ENCODE measurements around the gene C12orf56.
"Not testable (repeated sequence)": the region's sequence is repeated elsewhere in the genome, so short reads cannot be mapped to it uniquely, and the experiment has no call there.

Gene C12orf56

DNA sequence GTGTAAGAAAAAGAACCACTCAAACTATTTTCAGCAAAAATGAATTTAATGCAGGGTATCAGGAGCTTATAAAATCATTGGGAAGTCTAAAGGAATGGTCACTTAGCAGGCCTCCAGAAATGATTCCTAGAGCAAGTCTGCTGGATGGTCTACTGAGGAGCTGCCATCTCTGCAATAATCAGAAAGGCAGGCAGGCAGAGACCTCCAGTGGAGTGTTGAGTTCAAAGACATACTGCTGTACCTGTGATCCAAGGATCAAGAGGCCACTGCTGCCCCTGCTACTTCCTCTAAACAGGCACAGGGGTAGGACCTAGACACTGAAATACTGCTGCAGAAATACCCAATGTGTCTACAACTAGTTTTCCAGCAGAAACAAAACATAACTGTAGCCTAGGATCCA is 154.0 kb downstream of the C12orf56 start:
- DNase-seq (ENCODE audit: low spot score): no peak

DNA sequence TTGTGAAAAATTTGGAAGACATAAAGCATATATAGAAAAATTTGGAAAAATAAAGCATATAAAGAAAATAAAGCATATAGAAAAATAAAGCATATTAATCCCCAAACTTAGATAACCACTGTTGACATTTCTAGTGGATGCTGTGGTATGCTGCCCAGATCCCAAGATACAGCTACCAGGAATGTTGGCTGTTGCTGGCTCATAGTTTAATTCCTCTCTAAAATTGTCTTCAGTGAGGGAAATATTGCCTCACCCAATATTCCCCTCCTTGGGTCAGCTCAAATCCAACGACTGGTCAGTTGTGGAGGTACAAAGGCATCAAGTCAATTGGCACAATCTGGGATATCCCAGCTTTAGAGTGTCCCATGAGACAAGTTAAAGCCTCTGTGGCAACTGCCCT is 158.4 kb downstream of the C12orf56 start:
- peak; percentile 23 for DNase-seq (ENCODE audit: low spot score)

DNA sequence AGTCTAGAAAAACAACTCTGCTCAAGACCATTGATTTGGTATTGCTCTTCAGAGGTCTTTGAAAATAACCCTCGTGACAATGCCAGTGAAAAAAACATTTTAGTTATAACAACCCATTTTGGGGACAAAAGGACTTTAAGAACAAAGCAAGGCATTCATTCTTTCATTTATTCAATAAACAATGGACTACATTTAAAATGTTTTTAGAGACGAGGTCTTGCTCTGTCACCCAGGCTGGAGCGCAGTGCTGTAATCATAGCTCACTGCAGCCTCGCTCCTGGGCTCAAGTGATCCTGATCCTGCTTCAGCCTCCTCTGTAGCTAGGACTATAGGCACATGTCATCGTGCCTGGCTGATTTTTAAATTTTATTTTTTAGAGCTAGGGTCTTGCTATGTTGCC is 160.8 kb downstream of the C12orf56 start:
- DNase-seq (ENCODE audit: low spot score): no peak

DNA sequence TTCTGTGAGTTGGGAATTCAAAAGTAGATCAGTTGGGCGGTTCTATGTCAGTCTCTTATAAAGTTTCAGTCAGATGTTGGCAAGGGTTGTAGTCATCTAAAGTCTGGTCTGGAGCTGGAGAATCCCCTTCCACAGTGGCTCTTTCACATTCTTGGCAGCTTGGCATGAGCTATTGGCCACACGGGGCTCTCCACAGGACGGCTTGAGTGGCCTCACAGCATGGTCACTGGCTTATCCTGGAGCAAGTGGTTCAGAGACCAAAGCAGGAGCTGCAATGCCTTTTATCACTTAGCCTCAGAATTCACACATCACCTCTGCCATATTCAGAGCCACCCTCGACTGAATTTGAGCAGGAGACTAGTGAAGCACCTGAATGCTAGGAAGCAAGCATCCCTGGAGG is 161.3 kb downstream of the C12orf56 start:
- DNase-seq (ENCODE audit: low spot score): no peak

DNA sequence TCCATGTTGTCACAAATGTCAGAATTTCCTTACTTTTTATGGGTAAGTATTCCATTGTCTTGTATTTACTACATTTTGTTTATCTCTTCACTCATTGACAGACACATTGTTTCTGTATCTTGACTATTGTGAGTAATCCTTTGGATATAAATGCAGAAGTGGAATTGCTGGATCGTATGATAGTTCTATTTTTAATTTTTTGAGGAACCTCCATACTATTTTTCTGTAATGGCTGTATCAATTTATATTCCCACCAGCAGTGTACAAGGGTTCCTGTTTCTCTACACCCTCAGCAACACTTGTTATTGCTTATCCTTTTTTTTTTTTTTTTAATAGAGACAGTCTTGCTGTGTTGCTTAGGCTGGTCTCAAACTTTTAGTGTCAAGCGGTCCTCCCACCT is 164.9 kb downstream of the C12orf56 start:
- DNase-seq (ENCODE audit: low spot score): no peak

DNA sequence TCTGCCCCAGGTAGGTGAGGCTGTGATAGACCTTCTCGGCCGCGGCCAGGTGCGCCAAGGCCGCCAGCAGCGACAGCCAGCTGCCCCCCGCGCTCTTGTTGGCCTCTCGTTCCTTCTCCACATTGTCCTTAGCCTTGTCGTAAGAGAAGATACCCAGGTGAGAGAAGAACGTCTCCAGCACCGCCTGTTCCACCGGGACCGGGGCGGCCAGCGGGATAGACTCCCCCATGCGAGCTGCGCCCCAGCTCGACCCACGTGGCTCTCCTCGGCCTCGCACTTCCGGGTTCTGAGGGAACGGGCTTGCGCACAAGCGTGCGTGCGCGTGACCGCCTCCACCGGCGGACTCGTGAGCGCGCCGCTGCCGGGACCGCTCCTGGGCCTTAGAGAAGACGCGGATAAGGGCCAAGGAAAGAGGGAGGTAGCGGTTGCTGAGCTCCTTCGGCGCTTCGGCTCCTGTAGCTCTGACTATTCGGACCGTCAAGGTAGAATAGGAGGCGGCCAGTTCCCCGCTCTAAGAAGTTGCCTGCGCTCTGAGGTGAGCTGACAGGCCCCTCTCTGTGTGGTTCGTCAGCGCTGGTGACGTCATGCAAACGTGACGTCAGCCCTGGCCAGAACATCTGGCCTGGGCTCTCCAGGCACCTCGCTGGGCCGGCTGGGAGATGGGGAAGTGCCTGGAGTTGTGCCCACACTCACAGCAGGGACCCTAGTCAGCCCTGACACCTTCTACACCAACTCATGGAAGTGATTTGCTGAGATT is 168.4 kb downstream of the C12orf56 start, which contains the start of gene KICS2:
KICS2 (minus strand) TSS at position 288 of the 757 bp plus-strand sequence; CDS start at position 229, 59 bp downstream.
- DNase-seq (ENCODE audit: low spot score): peak; percentile 99

DNA sequence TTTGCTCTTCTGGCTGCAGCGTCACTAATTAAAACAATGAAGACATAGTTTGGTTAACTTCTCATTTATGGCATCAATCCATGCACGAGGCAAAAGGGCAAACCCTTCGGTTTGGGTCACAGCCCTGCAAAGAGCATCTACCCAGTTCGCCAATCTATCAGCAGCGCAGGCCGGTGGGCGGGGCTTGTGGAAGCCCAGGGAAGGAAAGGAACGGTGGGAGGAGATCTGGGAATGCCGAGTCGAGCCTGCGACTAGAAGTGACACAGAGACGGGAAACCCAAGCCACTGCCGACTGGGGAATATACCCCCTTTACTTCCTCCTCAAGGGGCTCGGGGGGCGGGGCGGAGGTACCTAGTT is 168.9 kb downstream of the C12orf56 start:
- DNase-seq (ENCODE audit: low spot score): peak; percentile 87

DNA sequence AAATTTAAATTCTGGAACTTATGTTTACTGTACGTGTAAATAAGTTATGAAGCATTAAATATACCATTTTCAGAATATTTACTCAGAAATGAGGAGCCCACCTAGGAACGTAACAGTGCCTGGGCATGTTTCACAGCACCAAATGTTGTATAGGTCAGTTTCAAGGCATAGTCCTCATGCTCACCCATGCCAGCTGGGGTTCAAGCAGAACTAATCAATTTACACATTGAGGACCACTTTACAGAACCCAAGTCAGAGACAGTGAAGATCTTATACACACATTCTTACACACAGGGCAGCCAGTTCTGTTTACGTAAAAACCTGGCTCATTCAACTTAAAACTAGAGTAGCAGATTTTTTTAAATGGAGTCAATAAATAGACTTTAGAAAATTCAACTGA is 170.5 kb downstream of the C12orf56 start:
- no peak for DNase-seq (ENCODE audit: low spot score)

DNA sequence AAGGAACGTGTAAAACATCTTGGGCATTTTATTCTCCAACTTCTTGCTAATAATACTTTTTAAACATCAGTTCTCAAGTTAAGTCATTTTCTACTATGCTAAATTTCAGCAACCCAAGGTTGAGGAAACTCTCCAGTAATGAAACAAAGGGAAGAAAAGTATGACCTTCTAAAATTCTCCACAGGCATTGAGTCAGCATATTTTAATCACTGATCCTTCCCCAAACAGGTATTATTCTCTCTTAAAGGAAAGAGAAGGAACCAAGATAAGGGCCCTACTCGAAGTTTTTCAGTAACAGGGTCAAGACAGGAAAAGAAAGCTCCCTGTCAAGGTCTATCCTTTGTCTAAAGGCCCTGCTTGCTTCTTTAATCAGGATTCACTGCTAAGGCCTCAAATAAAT is 171.4 kb downstream of the C12orf56 start:
- DNase-seq (ENCODE audit: low spot score): no peak

DNA sequence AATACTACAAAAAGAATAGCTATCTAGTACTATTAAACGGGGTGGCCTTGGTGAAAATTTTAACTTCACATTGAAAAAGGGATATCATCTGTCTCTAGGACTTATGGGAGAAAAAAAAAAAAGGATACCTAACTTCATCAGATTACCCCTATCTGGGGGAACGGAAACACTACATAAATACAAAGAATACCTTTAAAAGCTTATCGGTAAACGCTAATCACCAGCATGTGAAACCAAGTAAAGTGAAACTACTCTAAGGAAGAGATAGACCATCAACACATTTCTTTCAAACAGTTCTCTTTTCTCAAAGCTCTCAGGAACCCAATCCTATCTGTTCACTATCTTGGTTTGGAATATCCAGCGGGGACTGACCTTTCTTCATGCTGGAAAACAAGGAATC is 172.0 kb downstream of the C12orf56 start:
- no peak for DNase-seq (ENCODE audit: low spot score)

DNA sequence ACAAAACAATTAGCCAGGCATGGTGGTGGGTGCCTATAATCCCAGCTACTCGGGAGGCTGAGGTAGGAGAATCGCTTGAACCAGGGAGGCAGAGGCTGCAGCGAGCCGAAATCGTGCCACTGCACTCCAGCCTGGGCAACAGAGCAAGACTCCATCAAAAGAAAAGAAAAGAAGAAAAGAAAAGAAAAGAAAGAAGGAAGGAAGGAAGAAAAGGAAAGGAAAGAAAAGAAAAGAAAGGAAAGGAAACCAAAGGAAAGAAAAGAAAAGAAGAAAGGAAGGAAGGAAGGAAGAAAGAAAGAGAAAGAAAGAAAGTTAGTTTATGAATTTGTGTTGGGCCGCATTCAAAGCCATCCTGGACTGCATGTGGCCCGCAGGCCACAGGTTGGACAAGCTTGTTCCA is 172.9 kb downstream of the C12orf56 start:
- DNase-seq (ENCODE audit: low spot score): not testable (repeated sequence)

DNA sequence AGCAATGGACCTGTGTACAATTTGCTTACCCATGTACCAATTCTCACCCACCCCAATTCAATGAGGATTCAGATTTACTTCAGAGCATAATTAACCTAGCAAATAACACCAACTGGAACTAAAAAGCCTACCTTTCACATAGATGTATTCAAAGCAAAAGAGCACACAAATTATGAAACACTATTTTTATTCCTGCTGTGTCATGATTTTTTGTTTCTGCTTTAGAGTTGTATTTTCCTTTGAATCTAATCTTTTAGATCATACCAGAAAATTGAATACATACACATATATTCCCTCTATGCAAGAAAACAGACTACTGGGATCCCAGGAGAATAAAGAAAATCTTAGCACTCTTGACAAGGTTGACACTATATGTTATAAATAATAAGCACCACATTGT is 174.3 kb downstream of the C12orf56 start:
- no peak for DNase-seq (ENCODE audit: low spot score)
